Head of caudate nucleus (tissue), 42 donors: Measurements from ENCODE around the gene B3GAT3.
A peak's percentile ranks its signal among the peaks of the same experiment; 100 is the strongest.
"Not testable (repeated sequence)": the region's sequence is repeated elsewhere in the genome, so short reads cannot be mapped to it uniquely, and the experiment has no call there.

Experiments
- DNase-seq, 42 donors: peaks; one replicate each; pipeline versions ENCODE4 v3.0.0 to v3.0.0-alpha.2; 2020 to 2021; ENCODE audit warnings: mixed read lengths in 7 of 42
- intact Hi-C: fragments of 100-400 bp; cut with DNase I; formaldehyde crosslinking; loops from one replicate; pipeline ENCODE4 v1.15.0; 2022

The B3GAT3 gene

GRCh38 chr11:62621567-62622470, at the start of gene B3GAT3:
TSS of gene B3GAT3 (minus strand) at chr11:62621986. CDS start at chr11:62621947, 39 bp downstream.
- DNase-seq = peak; percentile 94 to 99 (median 98)

GRCh38 chr11:62671236-62671607, 49.4 kb upstream of the B3GAT3 start:
- intact Hi-C loops = no loop called here
- DNase-seq = peak in 1 of 42 donors; percentile 87

More at GRCh38 chr11:62621567-62622470, at the start of gene B3GAT3:
- intact Hi-C loops = no loop called here

GRCh38 chr11:62669420-62670161, 47.8 kb upstream of the B3GAT3 start:
- DNase-seq = no peak
- intact Hi-C loops = no loop called here

GRCh38 chr11:62667460-62667859, 45.7 kb upstream of the B3GAT3 start:
- DNase-seq = no peak
- intact Hi-C loops = no loop called here

GRCh38 chr11:62666259-62666926, 44.6 kb upstream of the B3GAT3 start:
- intact Hi-C loops = no loop called here
- no peak for DNase-seq

- intact Hi-C loops = no loop called here
- peak in 35 of 42 donors; percentile 17 to 72 (median 49) for DNase-seq
Measured at GRCh38 chr11:62665599-62666258, 43.9 kb upstream of the B3GAT3 start.

GRCh38 chr11:62665075-62665598, 43.4 kb upstream of the B3GAT3 start, which contains the start of the genes C11orf98 and CSKMT:
TSS of gene C11orf98 (minus strand) at chr11:62665210. CDS start at chr11:62665169, 41 bp downstream.
TSS of gene CSKMT (plus strand) at chr11:62665312. CDS start at chr11:62665880, 568 bp downstream.
- peak; percentile 92 to 99 (median 98) for DNase-seq
- intact Hi-C loops = no loop called here

GRCh38 chr11:62664405-62665074, 42.8 kb upstream of the B3GAT3 start:
- DNase-seq = peak in 19 of 42 donors; percentile 22 to 73 (median 57)
- intact Hi-C loops = no loop called here

GRCh38 chr11:62656796-62657429, 35.1 kb upstream of the B3GAT3 start:
- intact Hi-C loops = no loop called here

GRCh38 chr11:62654297-62654696, 32.5 kb upstream of the B3GAT3 start:
- DNase-seq = no peak
- intact Hi-C loops = no loop called here

More at GRCh38 chr11:62656796-62657429, 35.1 kb upstream of the B3GAT3 start:
- no peak for DNase-seq

GRCh38 chr11:62652161-62653006, 30.6 kb upstream of the B3GAT3 start:
- intact Hi-C loops = no loop called here
- peak in 1 of 42 donors; percentile 12 for DNase-seq

GRCh38 chr11:62650283-62650682, 28.5 kb upstream of the B3GAT3 start:
- intact Hi-C loops = not testable (repeated sequence)

GRCh38 chr11:62649486-62649885, 27.7 kb upstream of the B3GAT3 start:
- DNase-seq = no peak
- intact Hi-C loops = no loop called here

More at GRCh38 chr11:62650283-62650682, 28.5 kb upstream of the B3GAT3 start:
- DNase-seq = not testable (repeated sequence)

GRCh38 chr11:62648967-62649364, 27.2 kb upstream of the B3GAT3 start:
- intact Hi-C loops = no loop called here

GRCh38 chr11:62648185-62648966, 26.6 kb upstream of the B3GAT3 start:
- intact Hi-C loops = no loop called here
- DNase-seq = no peak

More at GRCh38 chr11:62648967-62649364, 27.2 kb upstream of the B3GAT3 start:
- DNase-seq = no peak

- DNase-seq = no peak
- intact Hi-C loops = no loop called here
Measured at GRCh38 chr11:62647609-62648005, 25.8 kb upstream of the B3GAT3 start.
